DND-41 (cell line): ENCODE results near the gene CCDC91.

Experiments
- ATAC-seq: fragments of 200-7000 bp; cut with Tn5 transposase; 3 replicates; pipeline ENCODE4 v1.9.1; 2021; ENCODE audit warnings: low read depth; ENCODE audit not compliant: insufficient read depth
- DNase-seq: peaks from one replicate; pipeline ENCODE4 v3.0.0-alpha.2; 2020
- H2AFZ ChIP-seq: 2 replicates; pipeline ENCODE4 v1.6.0; 2012; ENCODE audit warnings: low read depth, low read length
- H3K27ac ChIP-seq: 2 replicates; pipeline ENCODE4 v1.5.1; 2012; ENCODE audit warnings: low read length, inconsistent platforms
- H3K27me3 ChIP-seq: fragments of 200-600 bp; sonication (generic); 2 replicates; pipeline ENCODE4 v1.6.0; 2012; ENCODE audit warnings: low read length, mild to moderate bottlenecking, inconsistent platforms; ENCODE audit not compliant: insufficient read depth, poor library complexity
- H3K36me3 ChIP-seq: 2 replicates; pipeline ENCODE4 v1.5.1; 2012; ENCODE audit warnings: low read length, inconsistent platforms; ENCODE audit not compliant: insufficient read depth
- H3K4me1 ChIP-seq: 2 replicates; pipeline ENCODE4 v1.5.1; 2012; ENCODE audit warnings: mild to moderate bottlenecking, low read length; ENCODE audit not compliant: insufficient read depth
- H3K4me2 ChIP-seq: 2 replicates; pipeline ENCODE4 v1.6.0; 2012; ENCODE audit warnings: mild to moderate bottlenecking, moderate library complexity, low read length, inconsistent platforms; ENCODE audit not compliant: insufficient read depth
- H3K4me3 ChIP-seq, 2 experiments: fragments of 200-600 bp in 1 of 2; shearing (Covaris generic) in 1 of 2; 2 replicates each; pipeline ENCODE4 v1.5.1; 2012 to 2016; ENCODE audit warnings: inconsistent platforms in 2 of 2, low read length in 2 of 2, mild to moderate bottlenecking in 2 of 2, low read depth in 1 of 2, moderate library complexity in 1 of 2
- H3K79me2 ChIP-seq: 2 replicates; pipeline ENCODE4 v1.6.0; 2012; ENCODE audit warnings: low read length, inconsistent platforms; ENCODE audit not compliant: insufficient read depth
- H3K9ac ChIP-seq: 2 replicates; pipeline ENCODE4 v1.6.0; 2012; ENCODE audit warnings: low read depth, mild to moderate bottlenecking, inconsistent platforms, low read length, moderate library complexity
- H3K9me3 ChIP-seq: 2 replicates; pipeline ENCODE4 v1.5.1; 2012; ENCODE audit warnings: low read length, moderate library complexity, mild to moderate bottlenecking, inconsistent platforms; ENCODE audit not compliant: insufficient read depth, severe bottlenecking
- H4K20me1 ChIP-seq: 2 replicates; pipeline ENCODE4 v1.6.0; 2012; ENCODE audit warnings: low read length; ENCODE audit not compliant: insufficient read depth
- CTCF ChIP-seq: IDR thresholded peaks from 2 replicates; pipeline ENCODE4 v1.5.1; 2012; ENCODE audit warnings: borderline replicate concordance, low read length, moderate library complexity, mild to moderate bottlenecking; ENCODE audit not compliant: poor library complexity, severe bottlenecking; ENCODE audit errors: extremely low read depth
- EZH2 ChIP-seq: IDR thresholded peaks from 3 replicates; pipeline ENCODE4 v1.6.1; 2012; ENCODE audit warnings: borderline replicate concordance, low read depth, mild to moderate bottlenecking, moderate library complexity, low read length, inconsistent platforms; ENCODE audit not compliant: severe bottlenecking

CCDC91 gene

DNA sequence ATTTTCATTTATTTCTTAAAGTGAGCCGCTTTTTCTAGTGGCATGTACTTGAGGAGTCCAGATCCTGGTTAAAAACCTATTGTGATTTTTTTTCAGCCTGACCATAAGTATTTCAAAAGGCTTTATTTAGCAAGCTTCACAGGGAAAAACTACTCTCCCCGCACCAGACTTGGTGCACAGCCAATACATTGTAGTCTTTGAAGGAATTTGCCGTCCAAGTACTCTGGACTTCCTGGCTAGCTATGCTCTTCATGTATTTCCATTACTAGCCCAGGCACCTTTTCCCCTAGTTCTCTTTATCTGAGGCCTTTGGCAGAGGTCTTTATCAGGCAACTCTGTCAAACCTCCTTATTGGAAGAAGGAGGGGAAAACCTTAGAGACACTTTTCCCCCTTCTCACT, 234.7 kb downstream of the CCDC91 start:
- Histone ChIP-seq H2AFZ (no peak overlapping the region), H3K36me3 (no peaks in the 10 kb centered on the region), H4K20me1 (no peaks in the 10 kb centered on the region), H3K9me3 (no peaks in the 10 kb centered on the region), H3K4me3 (no peak overlapping the region), H3K4me2 (no peak overlapping the region), H3K9ac (no peak overlapping the region), H3K79me2 (no peaks in the 10 kb centered on the region), H3K27ac (no peak overlapping the region), H3K4me1 (no peaks in the 10 kb centered on the region), H3K27me3 (no peaks in the 10 kb centered on the region)
- no peak for TF ChIP-seq CTCF
- no peak for TF ChIP-seq EZH2
- ATAC-seq (no peak), DNase-seq (no peak)

DNA sequence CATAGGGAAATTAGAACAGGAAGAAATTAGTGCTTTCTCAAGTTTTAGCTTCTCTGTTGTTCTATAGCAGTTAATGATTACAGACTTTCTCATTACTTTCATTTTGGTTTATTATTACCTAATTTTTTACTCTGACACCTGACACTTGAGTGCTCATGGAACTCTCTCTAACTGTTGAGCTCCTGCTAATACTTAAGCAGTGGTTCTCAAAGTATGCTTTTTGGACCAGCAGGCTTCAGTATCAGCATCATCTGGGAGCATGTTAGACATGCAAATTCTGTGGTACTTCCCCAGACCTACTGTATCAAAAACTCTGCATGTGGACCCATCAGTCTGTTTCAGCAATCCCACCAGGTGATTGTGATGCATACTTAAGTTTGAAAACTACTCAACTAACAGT, 235.3 kb downstream of the CCDC91 start:
- no peaks in the 10 kb centered on the region for H3K9me3 ChIP-seq
- no peak overlapping the region for H2AFZ ChIP-seq
- H3K4me2 ChIP-seq: no peak overlapping the region
- H3K79me2 ChIP-seq: no peaks in the 10 kb centered on the region
- H3K9ac ChIP-seq: no peak overlapping the region
- no peaks in the 10 kb centered on the region for H3K4me1 ChIP-seq
- H3K27ac ChIP-seq: no peak overlapping the region
- no peaks in the 10 kb centered on the region for H4K20me1 ChIP-seq
- DNase-seq: no peak
- TF ChIP-seq CTCF (no peak), EZH2 (no peak)
- no peaks in the 10 kb centered on the region for H3K27me3 ChIP-seq
- no peaks in the 10 kb centered on the region for H3K36me3 ChIP-seq
- no peak overlapping the region for H3K4me3 ChIP-seq
- no peak for ATAC-seq

DNA sequence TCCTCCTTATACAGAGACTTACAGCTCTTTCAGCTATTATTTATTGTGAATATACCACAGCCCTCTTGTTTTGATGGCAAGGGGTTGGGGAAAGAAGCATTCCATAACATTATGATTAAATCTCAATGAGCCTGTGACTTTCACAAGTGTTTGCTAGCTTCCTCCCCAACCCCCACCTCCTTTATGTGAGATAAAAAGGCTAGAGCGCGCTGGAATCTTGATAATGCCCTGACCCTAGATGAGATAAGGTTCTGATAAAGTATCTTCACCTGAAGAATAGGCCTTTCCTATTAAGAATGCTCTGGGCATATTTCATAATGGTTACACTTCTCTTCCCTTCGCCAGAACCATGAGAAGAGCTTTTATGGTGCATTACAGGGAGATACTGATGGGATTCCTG, 236.8 kb downstream of the CCDC91 start:
- TF ChIP-seq EZH2 (no peak), CTCF (no peak)
- no peaks in the 10 kb centered on the region for H3K79me2 ChIP-seq
- no peak overlapping the region for H3K4me2 ChIP-seq
- no peaks in the 10 kb centered on the region for H3K4me1 ChIP-seq
- no peak overlapping the region for H3K27ac ChIP-seq
- H3K4me3 ChIP-seq: no peak overlapping the region
- no peak for ATAC-seq
- no peak overlapping the region for H2AFZ ChIP-seq
- H4K20me1 ChIP-seq: no peaks in the 10 kb centered on the region
- no peak for DNase-seq
- no peaks in the 10 kb centered on the region for H3K27me3 ChIP-seq
- no peak overlapping the region for H3K9ac ChIP-seq
- H3K36me3 ChIP-seq: no peaks in the 10 kb centered on the region
- no peaks in the 10 kb centered on the region for H3K9me3 ChIP-seq

DNA sequence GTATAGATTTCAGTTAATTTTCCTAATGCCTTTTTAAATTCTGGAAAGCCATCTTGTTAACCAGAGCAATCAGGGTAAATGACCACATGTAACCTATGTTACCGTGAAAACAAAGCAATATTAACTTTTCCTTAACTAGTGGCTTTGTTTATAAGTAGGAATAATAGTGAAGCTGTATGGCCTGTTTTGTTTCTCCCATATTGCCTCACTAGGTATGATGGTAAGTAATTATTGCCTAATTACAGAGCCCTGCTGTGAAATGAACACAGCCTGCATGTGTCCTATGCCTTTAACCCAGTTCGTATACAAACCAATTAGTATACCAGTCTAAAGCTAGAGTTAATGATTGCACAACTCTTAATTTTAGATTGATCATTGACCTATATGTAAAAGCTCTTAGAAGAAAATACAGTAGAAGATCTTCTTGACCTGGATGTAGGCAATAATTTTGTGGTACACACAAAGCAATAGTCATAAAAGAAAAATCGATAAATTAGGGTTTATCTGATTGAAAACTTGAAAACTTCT, 249.9 kb downstream of the CCDC91 start:
- Histone ChIP-seq H4K20me1 (no peaks in the 10 kb centered on the region), H3K9ac (no peak overlapping the region), H3K36me3 (no peaks in the 10 kb centered on the region; the same call in 1 of the 2 replicates), H3K4me1 (no peaks in the 10 kb centered on the region), H3K9me3 (no peaks in the 10 kb centered on the region), H3K27me3 (no peaks in the 10 kb centered on the region), H3K27ac (no peak overlapping the region), H2AFZ (no peak overlapping the region), H3K4me3 (no peak overlapping the region), H3K4me2 (no peak overlapping the region), H3K79me2 (no peaks in the 10 kb centered on the region)
- ATAC-seq (no peak), DNase-seq (no peak)
- TF ChIP-seq EZH2: no peak
- TF ChIP-seq CTCF: no peak
